Fibroblast of lung (primary cell): ENCODE data around the gene RIN1. TPM values are rescaled to one million over a fixed set of nuclear protein-coding genes. Genes with fewer than 3 reads are reported as not detected.
"Not testable (repeated sequence)": the region's sequence is repeated elsewhere in the genome, so short reads cannot be mapped to it uniquely, and the experiment has no call there.

Source experiments
- DNase-seq, 2 donors: peaks; one replicate each; pipeline versions ENCODE4 v3.0.0 to v3.0.0-alpha.2; 2010; ENCODE audit warnings: low read depth in 2 of 2
- H2AFZ ChIP-seq: 2 replicates; pipeline ENCODE4 v1.5.1; 2012; ENCODE audit warnings: low read length, control low read depth, inconsistent platforms
- H3K27ac ChIP-seq: 2 replicates; pipeline ENCODE4 v1.5.1; 2011; ENCODE audit warnings: low read length, control low read depth; ENCODE audit not compliant: insufficient read depth
- H3K27me3 ChIP-seq: 2 replicates; pipeline ENCODE4 v1.5.1; 2011; ENCODE audit warnings: mild to moderate bottlenecking, low read length; ENCODE audit not compliant: control insufficient read depth, insufficient read depth
- H3K36me3 ChIP-seq: 2 replicates; pipeline ENCODE4 v1.5.1; 2011; ENCODE audit warnings: low read length; ENCODE audit not compliant: control insufficient read depth, insufficient read depth
- H3K4me1 ChIP-seq: 2 replicates; pipeline ENCODE4 v1.5.1; 2011; ENCODE audit warnings: low read length; ENCODE audit not compliant: control insufficient read depth, insufficient read depth; ENCODE audit errors: extremely low read depth
- H3K4me2 ChIP-seq: 2 replicates; pipeline ENCODE4 v1.5.1; 2011; ENCODE audit warnings: low read length, control low read depth; ENCODE audit not compliant: insufficient read depth; ENCODE audit errors: extremely low read depth
- H3K4me3 ChIP-seq, 4 experiments: fragments of 200-600 bp in 1 of 4; sonication (generic) in 1 of 4; replicated peaks in 1 of 4; 2 replicates each; pipeline ENCODE4 v1.5.1; 2011 to 2016; ENCODE audit warnings: low read length in 4 of 4, low read depth in 3 of 4, mild to moderate bottlenecking in 3 of 4, control low read depth in 2 of 4, inconsistent platforms in 1 of 4, mixed read lengths in 1 of 4; ENCODE audit not compliant: insufficient read depth in 1 of 4; ENCODE audit errors: control extremely low read depth in 1 of 4
- H3K79me2 ChIP-seq: 2 replicates; pipeline ENCODE4 v1.5.1; 2012; ENCODE audit warnings: mild to moderate bottlenecking, low read length, inconsistent platforms; ENCODE audit not compliant: control insufficient read depth, insufficient read depth
- H3K9ac ChIP-seq: 2 replicates; pipeline ENCODE4 v1.5.1; 2011; ENCODE audit warnings: mild to moderate bottlenecking, low read length, control low read depth; ENCODE audit not compliant: insufficient read depth
- H3K9me3 ChIP-seq: 2 replicates; pipeline ENCODE4 v1.5.1; 2012; ENCODE audit warnings: low read depth, low read length; ENCODE audit not compliant: control insufficient read depth, insufficient read depth
- H4K20me1 ChIP-seq: 2 replicates; pipeline ENCODE4 v1.5.1; 2011; ENCODE audit warnings: low read length; ENCODE audit not compliant: control insufficient read depth, insufficient read depth; ENCODE audit errors: extremely low read depth
- EZH2 ChIP-seq: IDR thresholded peaks from 2 replicates; pipeline ENCODE4 v1.5.1; 2012; ENCODE audit warnings: low read length, control low read depth, mild to moderate bottlenecking; ENCODE audit errors: missing control alignments
- polyA plus RNA-seq, 2 donors: library from polyadenylated mRNA; depleted of rRNA in 1 of 2; stranded (reverse) in 1 of 2; unstranded in 1 of 2; fragments of >200 nt; gene quantifications; 2 replicates each; pipeline ENCODE4 v1.2.1, GENCODE V29; 2011 to 2012; ENCODE audit warnings: missing spikeins in 1 of 2
- total RNA-seq: library from RNA; depleted of rRNA; stranded (reverse); fragments of >200 nt; gene quantifications from 2 replicates; pipeline ENCODE4 v1.2.1, GENCODE V29; 2014
- TF ChIP-seq, protein P1 (sequence below), 2 donors: IDR thresholded peaks in 1 of 2; conservative IDR thresholded peaks in 1 of 2; 1 replicate in 1 of 2; 2 replicates in 1 of 2; pipeline ENCODE4 v1.5.1; 2011 to 2012; ENCODE audit warnings: low read length in 2 of 2, control low read depth in 1 of 2, inconsistent platforms in 1 of 2, low read depth in 1 of 2, mild to moderate bottlenecking in 1 of 2

Gene RIN1
- total and polyA plus RNA-seq, 2 donors (not counting 1 experiment from before 2014, with no cell fraction given): 6.3 to 22.1 TPM

- H3K9ac ChIP-seq: peak overlapping the region; percentile 85
- H3K79me2 ChIP-seq: peaks cover 33% of the 10 kb centered on the region
- H3K9me3 ChIP-seq: no peaks in the 10 kb centered on the region
- peak overlapping the region; percentile 66 to 90 (median 82) for H3K4me3 ChIP-seq
- H3K4me2 ChIP-seq: peak overlapping the region; percentile 99
- peak; percentile 98 to 99 for DNase-seq
- H3K4me1 ChIP-seq: peaks cover 6% of the 10 kb centered on the region
- no peaks in the 10 kb centered on the region for H4K20me1 ChIP-seq
- H3K27ac ChIP-seq: peak overlapping the region; percentile 97
- H3K27me3 ChIP-seq: no peaks in the 10 kb centered on the region
- TF ChIP-seq, protein P1, sequence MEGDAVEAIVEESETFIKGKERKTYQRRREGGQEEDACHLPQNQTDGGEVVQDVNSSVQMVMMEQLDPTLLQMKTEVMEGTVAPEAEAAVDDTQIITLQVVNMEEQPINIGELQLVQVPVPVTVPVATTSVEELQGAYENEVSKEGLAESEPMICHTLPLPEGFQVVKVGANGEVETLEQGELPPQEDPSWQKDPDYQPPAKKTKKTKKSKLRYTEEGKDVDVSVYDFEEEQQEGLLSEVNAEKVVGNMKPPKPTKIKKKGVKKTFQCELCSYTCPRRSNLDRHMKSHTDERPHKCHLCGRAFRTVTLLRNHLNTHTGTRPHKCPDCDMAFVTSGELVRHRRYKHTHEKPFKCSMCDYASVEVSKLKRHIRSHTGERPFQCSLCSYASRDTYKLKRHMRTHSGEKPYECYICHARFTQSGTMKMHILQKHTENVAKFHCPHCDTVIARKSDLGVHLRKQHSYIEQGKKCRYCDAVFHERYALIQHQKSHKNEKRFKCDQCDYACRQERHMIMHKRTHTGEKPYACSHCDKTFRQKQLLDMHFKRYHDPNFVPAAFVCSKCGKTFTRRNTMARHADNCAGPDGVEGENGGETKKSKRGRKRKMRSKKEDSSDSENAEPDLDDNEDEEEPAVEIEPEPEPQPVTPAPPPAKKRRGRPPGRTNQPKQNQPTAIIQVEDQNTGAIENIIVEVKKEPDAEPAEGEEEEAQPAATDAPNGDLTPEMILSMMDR (conservative IDR thresholded peaks at IDR 0.05 in 1 of 2, IDR thresholded peaks at IDR 0.05 in 1 of 2; ENCODE audit: low read depth in 1 of 2, low read length in 2 of 2): no peak
- no peak for TF ChIP-seq EZH2
- peak overlapping the region; percentile 56 for H2AFZ ChIP-seq
- peaks cover 7% of the 10 kb centered on the region for H3K36me3 ChIP-seq
Measured at GRCh38 chr11:66312549-66313320, 23.5 kb downstream of the RIN1 start.

DNA sequence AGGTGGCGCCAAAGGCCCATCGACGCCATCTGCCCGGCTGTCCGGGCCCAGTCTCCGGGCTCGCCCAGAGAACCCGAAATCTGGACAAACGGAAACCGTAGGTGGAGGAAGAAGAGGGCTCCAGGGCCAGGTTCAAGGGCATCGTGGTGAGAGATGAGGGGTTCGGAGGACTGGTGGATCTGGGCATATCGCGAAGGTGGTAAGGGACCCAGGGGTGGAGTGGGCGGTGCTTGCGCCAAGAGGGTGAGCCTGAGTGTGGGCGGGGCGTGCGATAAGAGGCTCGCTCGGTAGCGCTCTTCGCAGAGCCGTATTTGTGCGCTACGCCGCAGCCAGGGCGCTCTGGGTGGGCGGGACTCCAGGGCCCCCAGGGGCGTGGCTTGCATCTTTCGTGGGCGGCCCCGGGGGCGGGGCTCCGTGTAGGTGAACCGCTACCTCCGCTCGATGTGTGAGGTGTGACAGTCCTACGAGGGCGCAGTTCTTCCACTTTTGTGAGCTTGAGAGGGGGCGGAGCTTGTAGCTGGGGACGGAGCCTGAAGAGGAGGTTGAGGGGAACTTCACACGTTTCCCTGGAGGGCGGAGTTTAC lies 24.2 kb downstream of the RIN1 start:
- H3K9ac ChIP-seq: peak overlapping the region; percentile 35
- H3K4me2 ChIP-seq: peak overlapping the region; percentile 49
- no peaks in the 10 kb centered on the region for H3K4me1 ChIP-seq
- H3K4me3 ChIP-seq: peak overlapping the region; percentile 13 to 71 (median 42)
- no peaks in the 10 kb centered on the region for H4K20me1 ChIP-seq
- peak overlapping the region; percentile 56 for H2AFZ ChIP-seq
- peak overlapping the region; percentile 84 for H3K27ac ChIP-seq
- peak; percentile 92 to 94 for DNase-seq
- H3K79me2 ChIP-seq: peaks cover 33% of the 10 kb centered on the region
- TF ChIP-seq, protein P1 (conservative IDR thresholded peaks at IDR 0.05 in 1 of 2, IDR thresholded peaks at IDR 0.05 in 1 of 2; ENCODE audit: low read depth in 1 of 2, low read length in 2 of 2): peak; percentile 79 to 86
- no peak for TF ChIP-seq EZH2
- H3K9me3 ChIP-seq: no peaks in the 10 kb centered on the region
- no peaks in the 10 kb centered on the region for H3K27me3 ChIP-seq
- H3K36me3 ChIP-seq: peaks cover 7% of the 10 kb centered on the region

- Histone ChIP-seq H3K27ac (peak overlapping the region; percentile 84), H3K79me2 (peaks cover 30% of the 10 kb centered on the region), H3K36me3 (peaks cover 7% of the 10 kb centered on the region), H2AFZ (no peak overlapping the region), H3K9me3 (no peaks in the 10 kb centered on the region), H3K27me3 (no peaks in the 10 kb centered on the region), H3K9ac (no peak overlapping the region), H4K20me1 (no peaks in the 10 kb centered on the region), H3K4me3 (peak overlapping the region in 3 of 4 experiments; percentile 13 to 71 (median 63)), H3K4me1 (no peaks in the 10 kb centered on the region), H3K4me2 (peak overlapping the region; percentile 49)
- TF ChIP-seq, protein P1 (conservative IDR thresholded peaks at IDR 0.05 in 1 of 2, IDR thresholded peaks at IDR 0.05 in 1 of 2; ENCODE audit: low read depth in 1 of 2, low read length in 2 of 2): no peak
- TF ChIP-seq EZH2: no peak
- no peak for DNase-seq
Measured at GRCh38 chr11:66311470-66311964, 24.7 kb downstream of the RIN1 start.

- not testable (repeated sequence) for H3K9ac ChIP-seq, H3K9me3 ChIP-seq, H3K4me2 ChIP-seq, H3K27ac ChIP-seq, H3K4me1 ChIP-seq, H2AFZ ChIP-seq, H4K20me1 ChIP-seq, H3K27me3 ChIP-seq, DNase-seq, H3K4me3 ChIP-seq, H3K36me3 ChIP-seq
- peaks cover 24% of the 10 kb centered on the region for H3K79me2 ChIP-seq
Measured at GRCh38 chr11:66310803-66311440, 25.3 kb downstream of the RIN1 start.
